Measurements from ENCODE around the gene RASSF1. TPM values are rescaled to one million over a fixed set of nuclear protein-coding genes. Genes with fewer than 3 reads are reported as not detected.
A peak's percentile ranks its signal among the peaks of the same experiment; 100 is the strongest.

The RASSF1 gene
- total and polyA plus RNA-seq, 2 donors from 2014 or later: 19.1 to 28.9 TPM

DNA sequence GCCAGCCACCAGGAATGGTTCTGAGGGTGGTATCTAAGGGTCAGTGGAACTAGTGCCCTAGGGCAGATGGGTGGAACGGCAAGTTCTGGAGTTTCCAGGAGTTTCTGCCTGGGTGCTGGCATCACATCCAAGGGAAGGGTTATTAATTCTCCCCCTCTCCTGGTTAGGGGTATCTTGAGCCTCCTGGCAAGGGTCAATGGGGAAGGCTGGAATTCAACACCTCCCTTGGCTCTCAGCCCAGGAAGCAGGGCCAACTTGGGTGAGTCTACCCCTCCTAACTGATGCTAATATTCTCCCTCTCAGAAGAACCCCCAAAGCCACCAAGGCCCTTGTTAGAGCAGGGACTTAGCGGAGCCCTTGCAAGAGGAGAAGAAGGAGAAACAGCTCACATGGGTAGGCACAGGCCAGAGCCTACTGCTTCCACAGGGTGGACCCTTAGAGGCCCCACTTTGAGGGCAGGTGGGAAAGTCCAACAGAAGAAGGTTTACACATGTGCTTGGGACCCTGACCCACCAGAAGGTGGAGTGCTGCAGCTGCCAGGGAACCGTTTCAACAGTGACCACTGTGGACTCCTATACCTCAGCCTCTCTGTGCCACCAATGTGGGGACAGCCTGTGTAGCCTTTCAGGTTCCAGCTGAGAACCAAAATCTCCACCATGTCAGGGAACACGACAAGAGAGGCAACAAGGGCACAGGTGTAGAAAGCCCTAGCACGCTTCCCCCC is 15.4 kb upstream of the RASSF1 start:
- H3K4me3 ChIP-seq (ENCODE audit: low read length in 3 of 3): peak overlapping the region; percentile 31 to 87 (median 86)
- H3K27ac ChIP-seq (ENCODE audit: low read depth in 2 of 2, low read length in 2 of 2): peak overlapping the region; percentile 8 to 75
- peaks cover 0 to 51% (median 37%) of the 10 kb centered on the region in 3 donors for H3K4me1 ChIP-seq (ENCODE audit: control insufficient read depth in 2 of 3, insufficient read depth in 2 of 3, low read depth in 1 of 3, low read length in 3 of 3)
- TF ChIP-seq CTCF (IDR thresholded peaks at IDR 0.05; ENCODE audit: borderline replicate concordance, extremely low read depth, insufficient read depth): no peak
- intact Hi-C loops (cut with DNase I): no loop called here
- no peak for FAIRE-seq
- DNase-seq: no peak
- H3K36me3 ChIP-seq (ENCODE audit: control insufficient read depth in 2 of 3, insufficient read depth in 3 of 3, low read length in 3 of 3): peaks cover 3 to 30% (median 14%) of the 10 kb centered on the region in 3 donors
- no peaks in the 10 kb centered on the region for H3K27me3 ChIP-seq (ENCODE audit: control insufficient read depth, insufficient read depth, low read length)
- H3K9ac ChIP-seq (ENCODE audit: low read length in 3 of 3): peak overlapping the region in 2 of 3 donors; percentile 49 to 89
- H3K9me3 ChIP-seq (ENCODE audit: control insufficient read depth in 2 of 3, insufficient read depth in 1 of 3, low read length in 3 of 3): no peaks in the 10 kb centered on the region

GRCh38 chr3:50354850-50355249 is 14.2 kb upstream of the RASSF1 start:
- intact Hi-C loops (cut with DNase I): no loop called here
- H3K36me3 ChIP-seq (ENCODE audit: control insufficient read depth in 2 of 3, insufficient read depth in 3 of 3, low read length in 3 of 3): peaks cover 3 to 30% (median 14%) of the 10 kb centered on the region in 3 donors
- DNase-seq: no peak
- H3K9ac ChIP-seq (ENCODE audit: low read length in 3 of 3): no peak overlapping the region
- TF ChIP-seq CTCF (IDR thresholded peaks at IDR 0.05; ENCODE audit: borderline replicate concordance, extremely low read depth, insufficient read depth): no peak
- peaks cover 0 to 59% (median 39%) of the 10 kb centered on the region in 3 donors for H3K4me1 ChIP-seq (ENCODE audit: control insufficient read depth in 2 of 3, insufficient read depth in 2 of 3, low read depth in 1 of 3, low read length in 3 of 3)
- no peaks in the 10 kb centered on the region for H3K9me3 ChIP-seq (ENCODE audit: control insufficient read depth in 2 of 3, insufficient read depth in 1 of 3, low read length in 3 of 3)
- H3K27ac ChIP-seq (ENCODE audit: low read depth in 2 of 2, low read length in 2 of 2): no peak overlapping the region
- no peak for FAIRE-seq
- H3K27me3 ChIP-seq (ENCODE audit: control insufficient read depth, insufficient read depth, low read length): no peaks in the 10 kb centered on the region
- H3K4me3 ChIP-seq (ENCODE audit: low read length in 3 of 3): no peak overlapping the region

DNA sequence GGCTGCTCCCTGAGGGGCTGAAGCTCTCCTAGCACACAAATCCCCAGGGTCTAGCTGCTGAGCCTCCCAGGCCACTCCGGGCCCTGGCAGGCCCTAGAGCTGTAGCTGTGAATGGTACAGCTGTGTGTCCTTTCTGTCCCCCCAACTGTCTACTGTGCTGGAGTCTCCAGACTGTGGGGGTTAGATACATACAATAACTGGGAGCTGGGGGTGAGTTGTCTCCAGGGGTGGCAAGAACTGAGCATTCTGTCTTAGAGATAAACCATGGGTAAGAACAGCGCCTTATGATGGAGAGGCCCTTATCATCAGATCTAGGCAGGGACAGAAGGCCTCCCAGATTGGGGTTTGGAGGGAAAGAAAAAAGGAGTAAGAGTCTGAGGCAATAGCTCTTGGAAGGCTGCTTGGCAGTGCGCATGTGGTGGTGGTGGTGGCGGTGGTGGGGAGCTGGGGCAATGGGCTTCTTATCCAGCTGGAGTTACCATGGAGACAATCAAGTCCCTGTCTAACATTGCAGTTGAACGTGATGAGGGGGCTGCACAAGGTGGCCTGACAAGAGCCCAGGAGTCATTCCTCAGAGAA is 13.6 kb upstream of the RASSF1 start:
- Histone ChIP-seq H3K27me3 (ENCODE audit: control insufficient read depth, insufficient read depth, low read length) (no peaks in the 10 kb centered on the region), H3K27ac (ENCODE audit: low read depth in 2 of 2, low read length in 2 of 2) (no peak overlapping the region), H3K4me1 (ENCODE audit: control insufficient read depth in 2 of 3, insufficient read depth in 2 of 3, low read depth in 1 of 3, low read length in 3 of 3) (peaks cover 0 to 63% (median 43%) of the 10 kb centered on the region in 3 donors), H3K9me3 (ENCODE audit: control insufficient read depth in 2 of 3, insufficient read depth in 1 of 3, low read length in 3 of 3) (no peaks in the 10 kb centered on the region), H3K9ac (ENCODE audit: low read length in 3 of 3) (no peak overlapping the region), H3K36me3 (ENCODE audit: control insufficient read depth in 2 of 3, insufficient read depth in 3 of 3, low read length in 3 of 3) (peaks cover 3 to 30% (median 14%) of the 10 kb centered on the region in 3 donors), H3K4me3 (ENCODE audit: low read length in 3 of 3) (no peak overlapping the region)
- FAIRE-seq (no peak), DNase-seq (no peak)
- intact Hi-C loops (cut with DNase I): no loop called here
- no peak for TF ChIP-seq CTCF (IDR thresholded peaks at IDR 0.05; ENCODE audit: borderline replicate concordance, extremely low read depth, insufficient read depth)

Measured in kidney (tissue), 14 donors.